ENCODE results near the gene E2F3.

E2F3 gene

DNA sequence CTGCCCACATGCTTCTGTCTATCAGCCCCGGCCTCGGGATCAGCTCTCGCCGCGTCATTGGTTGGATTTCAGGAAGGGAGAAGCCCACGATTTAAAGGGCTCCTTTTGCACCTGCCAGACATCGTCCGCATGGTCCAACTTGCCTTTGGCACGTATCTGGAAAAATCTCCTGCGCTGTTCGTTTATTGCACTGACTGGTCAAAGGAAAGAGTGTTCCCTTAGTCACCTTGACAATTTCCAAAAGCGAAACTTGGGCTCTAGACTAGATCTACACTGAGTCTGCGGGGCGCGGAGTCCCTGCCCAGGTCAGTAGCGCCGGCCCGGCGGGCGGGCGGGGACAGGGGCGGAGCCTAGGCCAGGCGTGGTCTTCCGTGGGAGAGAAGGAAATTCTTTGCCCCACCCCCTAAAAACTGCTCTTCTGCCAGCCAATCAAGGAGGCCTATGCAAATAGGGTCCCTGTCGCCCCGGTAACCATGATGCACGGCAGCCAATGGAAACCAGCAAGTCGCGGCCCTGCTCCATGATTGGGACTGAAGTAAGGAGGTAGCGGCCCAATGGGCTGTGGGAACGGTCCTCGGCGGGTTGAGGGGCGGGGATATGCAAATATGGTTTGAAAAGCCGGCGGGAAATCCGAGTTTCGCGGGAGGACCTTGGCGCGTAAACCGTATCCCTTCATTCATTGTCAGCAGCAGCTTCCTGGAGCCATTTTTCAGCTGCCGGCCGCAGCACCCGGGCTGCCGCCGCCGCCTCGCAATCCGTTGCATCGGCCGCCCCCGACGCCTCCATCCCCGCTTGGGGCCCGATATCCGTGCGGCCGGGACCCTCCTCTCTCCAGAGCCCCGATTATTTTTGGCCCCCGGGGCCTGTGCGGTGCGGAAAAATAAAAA is at the start of gene E2F3:
Gene E2F3 (plus strand): TSS at position 675 of the 887 bp plus-strand sequence. CDS start 354 bp downstream, outside the sequence.
- DNase-seq (ENCODE audit: low read depth): peak; percentile 93

GRCh38 chr6:20352346-20352745 is 49.3 kb upstream of the E2F3 start:
- DNase-seq (ENCODE audit: low read depth): no peak

- DNase-seq (ENCODE audit: low read depth): no peak
These were observed 48.5 kb upstream of the E2F3 start for GRCh38 chr6:20353134-20353533.

- DNase-seq (ENCODE audit: low read depth): no peak
These were observed 47.3 kb upstream of the E2F3 start for GRCh38 chr6:20354366-20354765.

GRCh38 chr6:20360471-20361119 is 41.1 kb upstream of the E2F3 start:
- DNase-seq (ENCODE audit: low read depth): no peak

DNA sequence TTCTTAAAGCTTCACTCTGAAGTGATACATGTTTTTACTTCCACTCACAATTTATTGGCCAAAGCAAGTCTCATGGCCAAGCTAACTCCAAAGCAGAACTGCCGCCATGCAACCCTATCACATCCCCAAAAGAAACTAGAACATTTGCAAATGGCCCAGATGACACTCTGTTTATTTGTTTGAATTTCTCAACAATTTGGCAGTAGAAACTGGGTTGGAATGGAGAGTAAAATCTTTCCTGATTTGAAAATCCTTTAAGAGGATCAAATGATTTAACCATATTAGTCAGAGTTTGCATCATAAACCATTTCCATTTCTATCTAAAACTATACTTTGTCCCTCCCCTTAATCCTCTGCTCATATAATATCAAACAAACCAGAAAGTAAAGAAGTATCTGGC is 39.1 kb upstream of the E2F3 start:
- DNase-seq (ENCODE audit: low read depth): no peak

- DNase-seq (ENCODE audit: low read depth): no peak
These were observed 37.4 kb upstream of the E2F3 start for GRCh38 chr6:20364327-20364726.

GRCh38 chr6:20365456-20365855 is 36.2 kb upstream of the E2F3 start:
- no peak for DNase-seq (ENCODE audit: low read depth)

DNA sequence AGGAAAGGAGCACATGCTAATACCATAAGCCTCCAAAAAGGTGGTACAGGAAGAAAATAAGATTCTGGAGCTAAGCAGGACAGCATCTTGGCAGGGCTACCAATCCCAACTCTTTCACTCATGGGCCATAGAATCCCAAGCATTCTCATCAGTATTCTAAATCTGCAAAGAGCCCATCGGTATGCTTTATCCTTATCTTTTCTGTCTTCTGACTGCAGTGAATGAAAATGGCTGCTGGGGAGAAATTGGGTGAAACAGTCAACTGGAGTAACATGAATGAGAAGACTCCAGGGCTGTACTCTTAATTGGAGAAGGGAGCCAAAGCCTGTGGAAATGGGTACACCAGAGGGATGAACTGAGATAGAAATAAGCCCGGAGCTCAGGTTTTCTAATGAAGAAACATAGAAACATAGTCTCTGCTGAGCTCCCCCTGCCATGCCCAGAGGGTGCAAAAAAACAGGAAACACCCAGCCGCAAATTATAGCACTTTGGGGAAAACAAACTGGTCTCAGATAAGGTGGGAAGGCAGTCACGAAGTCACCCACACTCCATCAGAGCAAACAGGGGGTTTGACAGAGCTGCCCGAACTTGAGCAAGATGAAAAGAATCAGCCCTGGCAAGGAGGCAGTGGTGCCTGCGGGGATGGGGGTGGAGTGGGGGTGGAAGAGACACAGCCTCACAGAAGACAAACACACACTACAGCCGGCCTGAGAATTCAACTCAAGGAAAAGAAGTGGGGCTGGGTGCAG is 35.4 kb upstream of the E2F3 start:
- no peak for DNase-seq (ENCODE audit: low read depth)

DNA sequence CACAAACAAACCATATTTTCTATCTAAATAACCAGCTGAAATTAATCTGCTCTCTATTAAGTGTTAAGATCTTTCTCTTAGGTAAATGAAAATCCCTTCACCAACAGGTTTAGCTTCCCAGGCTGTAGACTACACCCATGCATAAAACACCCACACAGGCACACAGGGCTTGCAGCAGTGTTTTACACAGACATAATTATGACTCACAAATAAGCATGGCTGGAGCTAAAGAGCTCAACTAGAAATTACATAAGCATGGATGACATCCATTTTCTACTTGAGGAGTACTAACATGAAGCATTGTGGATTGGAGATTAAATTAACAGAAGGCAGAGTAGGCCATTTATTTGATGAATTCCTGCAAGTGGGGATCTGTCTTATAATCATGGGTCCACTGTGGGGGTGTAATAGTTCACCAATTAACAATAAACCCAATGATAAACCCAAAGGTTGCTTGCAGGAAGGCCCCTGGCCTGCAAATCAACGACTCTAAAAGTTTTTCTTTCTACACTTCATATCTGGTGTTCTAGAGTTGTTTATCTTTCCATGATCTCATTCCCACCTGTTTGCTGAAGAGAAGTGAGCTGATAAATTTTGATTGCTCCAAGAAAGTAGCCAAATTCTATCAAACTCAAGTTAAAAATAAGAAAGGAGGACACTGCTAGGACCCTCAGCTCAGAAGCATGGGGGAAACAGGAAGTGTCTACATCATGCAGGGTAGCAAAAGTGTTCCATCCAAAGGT is 33.8 kb upstream of the E2F3 start:
- no peak for DNase-seq (ENCODE audit: low read depth)

DNA sequence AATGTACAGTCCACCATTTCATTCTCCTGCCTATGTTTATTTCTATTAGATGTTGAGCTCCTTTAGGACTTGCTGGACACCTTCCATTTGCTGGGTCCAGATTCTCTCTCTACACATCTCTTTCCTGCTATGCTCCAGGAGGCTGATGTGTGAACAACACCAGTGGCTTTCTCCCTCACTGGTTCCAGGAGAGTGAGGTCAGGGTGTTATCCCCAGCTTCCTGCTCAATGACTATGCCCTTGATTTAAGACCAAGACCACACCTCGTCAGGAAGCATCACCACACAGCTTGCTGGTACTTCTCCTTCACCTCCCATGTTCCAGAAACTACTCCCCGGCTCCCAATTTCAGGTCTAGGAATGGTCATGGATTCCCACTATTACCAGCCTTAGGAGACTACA is 31.3 kb upstream of the E2F3 start:
- no peak for DNase-seq (ENCODE audit: low read depth)

DNA sequence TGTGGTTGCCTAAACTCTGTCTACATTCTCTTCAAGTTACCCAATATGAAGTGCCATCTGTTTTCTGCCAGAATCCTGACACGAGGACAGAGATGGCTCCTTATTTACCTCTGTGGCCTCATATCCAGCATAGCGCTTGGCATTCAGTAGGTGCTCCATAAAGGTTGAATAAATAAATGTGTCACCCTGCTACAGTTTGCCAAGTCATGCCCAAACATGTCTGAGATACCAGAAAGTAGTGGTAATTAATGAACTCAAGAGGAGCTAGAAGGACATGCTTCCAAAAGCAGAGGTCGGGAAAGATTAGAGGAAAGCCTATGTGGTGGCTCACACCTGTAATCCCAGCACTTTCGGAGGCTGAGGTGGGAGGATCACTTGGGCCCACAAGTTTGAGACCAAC is 30.9 kb upstream of the E2F3 start:
- DNase-seq (ENCODE audit: low read depth): no peak

GRCh38 chr6:20375436-20375835 is 26.2 kb upstream of the E2F3 start:
- no peak for DNase-seq (ENCODE audit: low read depth)

- DNase-seq (ENCODE audit: low read depth): no peak
These were observed 23.9 kb upstream of the E2F3 start for GRCh38 chr6:20377623-20378265.

DNA sequence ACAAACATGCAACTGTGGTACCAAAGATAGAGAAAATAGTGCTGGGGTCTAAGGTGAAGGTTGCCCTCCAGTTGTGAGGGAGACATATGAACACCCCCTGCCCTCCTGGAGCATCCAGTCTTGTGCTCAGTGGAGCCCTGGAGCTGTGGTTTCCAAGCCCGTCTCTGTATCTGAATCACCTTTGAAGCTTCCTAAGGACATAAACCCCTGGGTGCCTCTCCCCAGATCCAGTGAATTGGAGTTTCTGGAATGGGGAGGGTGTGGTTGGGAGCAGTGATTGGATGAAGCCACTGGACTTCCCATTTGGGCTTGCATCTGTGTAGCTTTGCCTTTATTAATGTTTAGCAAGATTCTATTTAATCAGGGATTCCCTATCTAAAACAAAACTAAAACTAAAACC is 22.4 kb upstream of the E2F3 start:
- DNase-seq (ENCODE audit: low read depth): no peak

- no peak for DNase-seq (ENCODE audit: low read depth)
These were observed 15.5 kb upstream of the E2F3 start for GRCh38 chr6:20386218-20386617.

GRCh38 chr6:20389066-20389465 is 12.6 kb upstream of the E2F3 start:
- DNase-seq (ENCODE audit: low read depth): no peak

DNA sequence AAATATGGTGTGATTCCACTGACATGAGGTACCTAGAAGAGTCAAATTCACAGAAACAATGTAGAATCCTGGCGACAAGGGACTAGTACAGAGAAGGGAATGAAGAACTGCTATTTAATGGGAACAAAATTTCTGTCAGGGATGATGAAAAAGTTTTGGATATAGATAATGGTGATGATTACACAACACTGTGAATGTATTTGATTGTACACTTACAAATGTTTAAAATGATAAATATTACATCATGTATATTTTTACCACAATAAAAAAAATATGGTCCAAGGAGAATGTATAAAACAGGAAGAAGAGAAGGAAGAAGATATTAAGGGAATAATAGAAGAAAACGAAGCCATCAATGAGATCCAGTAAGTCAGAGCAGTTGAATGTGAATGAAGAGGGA is 8.4 kb upstream of the E2F3 start:
- no peak for DNase-seq (ENCODE audit: low read depth)

GRCh38 chr6:20399518-20399917 is 2.2 kb upstream of the E2F3 start:
- DNase-seq (ENCODE audit: low read depth): no peak

DNA sequence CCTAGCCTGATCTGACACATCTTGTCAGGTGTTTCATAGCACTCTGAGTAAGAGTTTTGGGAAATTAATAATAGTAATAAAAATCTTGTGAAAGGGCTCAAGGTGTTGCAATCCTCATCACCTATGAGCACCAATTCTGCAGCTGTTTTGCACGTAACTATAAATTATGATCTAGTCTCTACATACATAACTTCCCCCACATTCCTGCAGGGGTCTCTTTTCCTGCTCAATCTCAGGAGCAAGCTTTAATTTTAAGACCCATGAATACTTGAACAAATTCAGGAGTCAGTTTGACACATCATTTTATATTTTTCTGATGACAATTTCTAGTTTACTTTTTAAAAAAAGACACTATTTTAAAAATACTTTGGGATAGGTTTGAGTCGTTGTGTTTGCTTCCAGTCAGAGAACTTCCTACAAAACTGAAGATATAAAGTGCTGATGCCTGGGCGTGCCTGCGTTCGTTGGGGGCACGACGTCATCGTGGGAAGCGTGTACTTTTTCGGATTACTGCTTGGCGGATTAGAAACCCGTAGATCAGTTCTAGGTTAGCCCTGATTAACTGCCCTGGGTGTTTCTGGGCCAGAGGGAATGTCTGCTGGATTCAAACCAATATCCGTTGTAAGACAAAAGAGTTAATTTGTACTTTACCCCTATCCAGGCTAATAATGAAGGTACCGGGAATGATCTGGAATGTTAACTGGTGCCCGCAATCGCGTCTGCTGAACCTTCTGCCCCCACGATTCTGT is 1.0 kb upstream of the E2F3 start:
- DNase-seq (ENCODE audit: low read depth): no peak

DNA sequence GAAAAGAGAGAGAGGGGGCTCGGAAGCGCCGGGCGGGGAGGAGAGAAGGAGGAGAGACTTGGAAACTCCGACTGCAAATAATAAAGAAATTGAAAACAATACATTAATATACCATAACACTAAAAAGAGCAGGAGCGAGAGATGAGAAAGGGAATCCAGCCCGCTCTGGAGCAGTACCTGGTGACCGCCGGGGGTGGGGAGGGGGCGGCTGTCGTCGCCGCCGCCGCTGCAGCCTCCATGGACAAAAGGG is 338 bp downstream of the E2F3 start:
- DNase-seq (ENCODE audit: low read depth): no peak

Data from stimulated activated CD8-positive, alpha-beta memory T cell treated with anti-CD3 and anti-CD28 coated beads, Interleukin-15, amount 100 ng/mL, for 24 hours (primary cell).